Amniotic epithelial cell (primary cell): ENCODE data around the gene F12.
"Not testable (repeated sequence)": the region's sequence is repeated elsewhere in the genome, so short reads cannot be mapped to it uniquely, and the experiment has no call there.

ENCODE experiments used
- DNase-seq: peaks from one replicate; pipeline ENCODE4 v3.0.0-alpha.2; 2010; ENCODE audit warnings: low read depth

Gene F12

DNA sequence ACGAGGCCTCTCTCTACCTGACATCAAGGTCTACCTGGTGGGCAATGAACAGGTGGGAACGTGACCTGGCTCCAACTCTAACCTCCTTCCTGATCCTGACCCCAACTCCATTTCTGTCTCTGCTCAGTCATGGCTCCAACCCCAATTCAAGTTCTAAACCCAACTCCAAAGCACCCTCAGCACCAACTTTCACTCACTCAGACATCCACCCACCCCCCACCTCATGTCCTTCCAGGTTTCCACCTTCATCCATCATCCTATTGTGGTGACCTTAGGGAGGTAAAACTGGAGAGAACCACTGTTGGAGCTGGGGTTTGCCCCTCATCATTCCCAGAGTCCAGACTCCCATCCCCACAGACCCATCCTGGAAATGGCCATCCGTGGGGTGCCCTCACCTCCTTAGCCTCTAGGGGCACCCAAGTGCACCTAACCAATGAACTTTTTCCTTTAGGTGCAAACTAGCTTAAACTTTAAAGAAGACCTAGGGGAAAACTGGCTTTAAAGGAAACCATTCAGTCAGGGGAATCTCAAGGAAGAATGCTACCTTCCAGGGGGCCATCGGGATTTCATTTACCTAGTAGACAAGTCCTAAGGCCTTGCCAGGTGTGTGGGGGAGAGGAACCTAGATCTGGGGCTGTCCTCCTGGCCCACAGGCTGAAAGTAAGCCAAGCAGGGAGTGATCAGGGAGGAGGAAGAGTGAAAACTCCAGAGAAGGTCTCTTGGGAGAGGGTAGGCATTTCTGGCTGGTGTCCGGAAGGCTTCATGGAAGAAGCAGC is 40.3 kb downstream of the F12 start:
- DNase-seq = no peak

DNA sequence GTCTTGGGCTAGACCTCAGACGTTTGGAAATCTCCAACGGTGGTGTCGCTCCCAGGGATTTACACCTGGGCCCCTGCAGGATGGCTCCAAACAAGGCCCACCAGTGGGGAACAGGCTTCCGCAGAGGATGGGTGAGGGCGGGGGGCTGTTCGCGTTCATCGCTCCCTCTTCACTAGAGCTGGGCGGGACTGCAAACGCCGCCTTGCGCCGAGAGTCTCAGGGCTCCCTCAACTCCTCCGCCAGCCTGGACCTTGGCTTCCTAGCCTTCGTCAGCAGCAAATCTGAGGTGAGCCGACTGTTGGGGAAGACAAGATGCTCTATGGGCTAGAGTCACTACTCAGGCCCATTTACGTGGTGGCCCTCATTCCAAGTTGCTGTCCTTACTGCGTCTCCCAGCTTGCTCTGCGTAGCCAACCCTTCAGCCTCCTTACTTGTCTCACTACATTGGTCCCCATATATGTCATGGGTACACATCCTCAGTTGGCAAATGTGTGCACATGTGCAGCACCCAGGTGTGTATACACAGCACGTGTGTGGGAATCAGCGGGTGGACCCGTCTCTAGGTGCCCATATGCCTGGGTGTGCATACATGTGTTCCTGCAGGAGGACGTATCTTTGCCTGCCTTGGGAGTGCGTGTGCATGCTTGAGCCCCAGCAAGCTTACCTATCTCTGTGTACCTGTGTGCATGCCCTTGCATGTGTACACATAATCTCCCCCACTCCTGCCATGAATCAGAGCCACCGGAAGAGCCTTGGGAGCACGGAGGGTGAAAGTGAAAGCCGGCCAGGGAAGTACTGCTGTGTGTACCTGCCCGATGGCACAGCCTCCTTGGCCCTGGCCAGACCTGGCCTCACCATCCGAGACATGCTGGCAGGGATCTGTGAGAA is 41.1 kb downstream of the F12 start:
- no peak for DNase-seq

DNA sequence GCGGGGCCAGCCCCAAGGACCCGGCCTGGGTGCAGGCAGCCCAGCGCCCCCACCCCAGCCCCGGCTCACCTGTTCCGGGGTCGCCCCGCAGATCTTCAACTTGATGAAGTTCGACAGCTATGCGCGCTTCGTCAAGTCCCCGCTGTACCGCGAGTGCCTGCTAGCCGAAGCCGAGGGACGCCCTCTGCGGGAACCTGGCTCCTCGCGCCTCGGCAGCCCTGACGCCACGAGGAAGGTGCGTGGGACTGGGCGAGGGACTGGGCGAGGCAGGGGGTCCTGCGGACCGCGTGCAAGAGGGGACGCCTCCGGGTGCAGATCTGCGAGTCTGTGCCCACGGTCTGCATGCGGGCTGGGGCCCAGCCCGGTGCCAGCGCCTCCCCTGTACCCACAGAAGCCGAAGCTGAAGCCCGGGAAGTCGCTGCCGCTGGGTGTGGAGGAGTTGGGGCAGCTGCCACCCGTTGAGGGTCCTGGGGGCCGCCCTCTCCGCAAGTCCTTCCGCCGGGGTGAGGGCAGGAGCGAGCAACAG is 42.0 kb downstream of the F12 start:
- DNase-seq = no peak

DNA sequence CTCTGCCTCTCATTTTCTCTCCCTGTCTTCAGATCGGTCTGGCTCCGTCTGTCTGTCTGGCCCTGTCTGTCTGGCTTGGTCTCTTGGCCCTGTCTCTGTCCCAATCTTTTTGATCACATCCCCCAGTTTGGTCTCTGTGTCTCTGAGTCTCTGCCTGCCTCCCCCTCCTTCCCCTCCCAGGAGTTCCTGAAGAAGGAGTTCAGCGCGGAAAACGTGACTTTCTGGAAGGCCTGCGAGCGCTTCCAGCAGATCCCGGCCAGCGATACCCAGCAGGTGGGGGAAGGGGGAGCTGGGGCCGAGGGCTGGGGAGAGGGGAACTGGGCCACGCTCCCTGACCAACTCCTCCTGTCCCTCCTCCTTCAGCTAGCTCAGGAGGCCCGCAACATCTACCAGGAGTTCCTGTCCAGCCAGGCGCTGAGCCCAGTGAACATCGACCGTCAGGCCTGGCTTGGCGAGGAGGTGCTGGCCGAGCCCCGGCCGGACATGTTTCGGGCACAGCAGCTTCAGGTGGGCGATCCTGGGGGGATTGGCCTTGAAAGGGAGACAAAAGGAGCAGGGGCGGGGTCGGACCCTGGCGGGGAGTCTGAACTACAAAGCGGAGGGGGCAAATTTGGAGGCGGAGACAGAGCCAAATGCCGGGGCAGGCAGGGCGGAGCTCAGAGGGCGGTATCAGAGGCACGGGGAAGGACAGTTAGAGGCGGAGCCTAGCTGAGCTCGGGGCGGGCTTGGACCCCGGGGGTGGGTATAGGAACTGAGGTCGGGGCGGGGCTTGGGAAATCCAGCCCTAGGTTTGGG is 42.6 kb downstream of the F12 start:
- DNase-seq = peak; percentile 77

DNA sequence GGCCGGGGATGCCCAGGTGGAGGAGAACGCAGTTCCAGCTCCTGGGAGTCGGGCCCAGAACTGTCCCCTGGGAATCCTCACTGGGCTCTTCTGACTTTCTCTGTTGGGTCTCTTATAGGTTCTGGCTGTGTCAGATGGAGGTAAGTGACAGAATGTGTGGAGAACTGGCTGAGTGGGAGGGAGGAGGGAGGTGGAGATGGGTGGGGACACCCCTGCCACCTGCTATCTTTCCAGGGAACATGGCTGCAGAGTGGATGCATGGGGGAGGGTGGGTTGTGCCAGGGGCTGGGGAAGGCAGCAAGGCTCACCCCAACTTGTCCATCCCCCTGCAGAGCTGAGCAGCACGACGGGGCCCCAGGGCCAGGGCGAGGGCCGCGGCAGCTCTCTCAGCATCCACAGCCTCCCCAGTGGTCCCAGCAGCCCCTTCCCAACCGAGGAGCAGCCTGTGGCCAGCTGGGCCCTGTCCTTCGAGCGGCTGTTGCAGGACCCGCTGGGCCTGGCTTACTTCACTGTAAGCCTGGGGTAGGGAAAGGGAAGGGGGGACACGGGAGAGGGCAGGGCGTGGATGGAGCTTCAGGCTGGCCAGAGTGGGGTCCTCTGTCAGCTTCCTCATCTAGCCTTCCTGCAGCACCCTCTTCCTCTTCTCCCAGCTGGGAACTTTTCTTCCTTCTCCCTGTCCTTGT is 43.4 kb downstream of the F12 start:
- no peak for DNase-seq

DNA sequence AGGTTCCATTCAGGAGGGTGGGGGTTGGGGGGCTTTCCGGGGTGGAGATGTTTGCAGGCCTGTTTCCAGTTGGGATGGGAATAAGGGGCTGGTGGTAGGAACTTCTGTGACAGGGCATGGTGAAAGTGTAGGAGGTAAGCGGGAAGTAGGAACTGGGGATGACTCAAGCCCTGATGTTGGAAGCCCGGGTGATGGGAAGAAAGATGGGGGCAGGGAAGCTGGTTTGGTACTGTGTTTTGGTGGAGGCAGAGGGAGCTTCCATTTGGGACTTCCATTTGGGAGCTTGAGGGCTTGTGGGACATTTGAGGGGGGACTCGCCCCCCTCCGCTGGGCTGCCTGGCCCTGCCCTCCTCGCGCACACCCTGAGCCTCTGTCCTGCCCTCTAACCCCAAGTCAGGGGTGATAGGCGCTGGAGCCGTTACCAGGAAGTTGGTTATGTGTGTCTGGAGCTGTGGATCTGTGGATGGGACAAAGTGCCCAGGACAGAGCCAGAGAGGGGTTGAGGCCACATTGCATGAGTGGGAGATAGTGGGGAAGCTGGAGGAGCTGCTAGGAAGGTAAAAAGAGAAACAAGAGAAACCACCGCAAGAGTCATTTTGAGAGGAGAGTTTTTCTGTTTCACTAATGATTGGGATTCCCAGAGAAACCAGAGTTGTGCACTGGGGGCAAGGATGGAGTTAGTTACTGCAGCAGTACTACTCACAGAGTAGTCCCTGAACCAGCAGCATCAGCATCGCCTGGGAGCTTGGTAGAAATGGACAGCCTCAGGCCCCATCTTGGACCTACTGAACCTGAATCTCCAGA is 45.0 kb downstream of the F12 start:
- peak; percentile 40 for DNase-seq

DNA sequence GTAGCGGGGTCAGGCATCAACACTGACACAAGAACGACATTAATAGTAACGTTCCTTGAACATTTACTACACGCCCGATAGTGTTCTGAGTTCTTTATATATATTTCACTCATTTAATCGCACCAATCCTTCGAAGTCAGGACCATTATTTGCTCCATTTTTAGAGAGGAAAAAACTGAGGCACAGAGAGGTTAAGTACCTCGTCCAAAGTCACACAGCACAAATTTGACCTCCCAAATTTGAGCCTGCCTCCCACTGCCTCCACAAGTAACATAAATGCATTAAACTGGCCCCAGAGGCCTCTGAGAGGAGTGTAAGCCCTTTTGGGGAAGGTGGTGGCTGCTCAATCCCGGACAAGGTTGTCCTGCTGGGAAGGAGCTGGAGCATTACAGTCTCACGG is 45.8 kb downstream of the F12 start:
- DNase-seq = no peak

DNA sequence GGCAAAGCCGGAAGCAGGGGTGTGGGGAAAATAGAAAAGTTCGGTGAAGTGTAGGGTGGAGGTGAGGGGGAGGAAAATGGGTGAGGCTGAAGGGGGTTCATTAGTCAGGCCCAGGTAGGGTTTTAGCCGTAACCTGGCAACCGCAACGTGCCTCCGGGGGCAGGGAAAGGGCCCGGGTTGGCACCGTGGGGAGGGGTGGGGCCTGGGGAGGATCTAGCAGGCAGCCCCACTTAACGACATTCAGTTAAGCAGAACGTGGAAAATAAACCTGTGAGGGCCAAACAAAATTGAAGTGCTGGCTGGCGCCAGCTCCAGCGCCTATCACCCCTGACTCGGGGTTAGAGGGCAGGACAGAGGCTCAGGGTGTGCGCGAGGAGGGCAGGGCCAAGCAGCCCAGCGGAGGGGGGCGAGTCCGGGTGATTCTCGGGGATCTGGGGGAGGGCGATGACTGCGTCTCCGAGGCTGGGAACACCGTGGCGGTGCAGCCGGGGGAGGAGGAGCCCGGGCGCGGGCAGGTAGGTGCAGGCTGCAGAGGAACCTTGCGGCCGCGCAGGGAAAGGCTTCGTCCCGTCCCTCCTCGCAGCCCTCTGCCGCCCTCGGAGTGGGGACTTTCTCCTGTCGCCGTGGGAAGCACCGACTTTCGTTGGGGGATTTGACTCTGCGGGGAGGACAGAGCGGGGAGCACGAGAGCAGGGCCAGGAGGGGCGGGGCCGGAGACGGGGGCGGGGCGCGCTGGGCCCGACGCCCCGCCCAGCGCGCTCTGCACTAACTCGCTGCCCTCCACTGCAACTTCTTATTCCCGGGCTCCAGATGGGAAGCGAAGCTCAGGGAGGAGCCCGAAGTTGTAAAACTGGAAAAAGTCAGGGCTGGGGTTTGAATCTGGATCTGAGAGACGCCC is 46.5 kb downstream of the F12 start:
- no peak for DNase-seq

DNA sequence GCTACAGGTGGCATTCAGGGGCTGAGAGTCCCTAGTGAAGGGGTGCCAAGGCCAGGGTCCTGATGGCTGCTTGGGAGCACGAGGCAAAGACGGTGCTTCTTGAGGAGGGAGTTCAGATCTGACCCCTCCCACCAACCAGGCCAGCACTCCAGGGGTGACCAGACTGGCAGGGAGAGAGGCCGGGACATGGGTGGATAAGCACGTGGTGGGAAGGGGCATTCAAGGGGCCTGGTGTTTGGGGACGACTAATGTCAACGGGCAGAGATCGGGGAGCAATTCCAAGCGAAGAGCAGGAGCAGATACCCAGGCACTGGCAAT is 47.1 kb downstream of the F12 start:
- DNase-seq = no peak

DNA sequence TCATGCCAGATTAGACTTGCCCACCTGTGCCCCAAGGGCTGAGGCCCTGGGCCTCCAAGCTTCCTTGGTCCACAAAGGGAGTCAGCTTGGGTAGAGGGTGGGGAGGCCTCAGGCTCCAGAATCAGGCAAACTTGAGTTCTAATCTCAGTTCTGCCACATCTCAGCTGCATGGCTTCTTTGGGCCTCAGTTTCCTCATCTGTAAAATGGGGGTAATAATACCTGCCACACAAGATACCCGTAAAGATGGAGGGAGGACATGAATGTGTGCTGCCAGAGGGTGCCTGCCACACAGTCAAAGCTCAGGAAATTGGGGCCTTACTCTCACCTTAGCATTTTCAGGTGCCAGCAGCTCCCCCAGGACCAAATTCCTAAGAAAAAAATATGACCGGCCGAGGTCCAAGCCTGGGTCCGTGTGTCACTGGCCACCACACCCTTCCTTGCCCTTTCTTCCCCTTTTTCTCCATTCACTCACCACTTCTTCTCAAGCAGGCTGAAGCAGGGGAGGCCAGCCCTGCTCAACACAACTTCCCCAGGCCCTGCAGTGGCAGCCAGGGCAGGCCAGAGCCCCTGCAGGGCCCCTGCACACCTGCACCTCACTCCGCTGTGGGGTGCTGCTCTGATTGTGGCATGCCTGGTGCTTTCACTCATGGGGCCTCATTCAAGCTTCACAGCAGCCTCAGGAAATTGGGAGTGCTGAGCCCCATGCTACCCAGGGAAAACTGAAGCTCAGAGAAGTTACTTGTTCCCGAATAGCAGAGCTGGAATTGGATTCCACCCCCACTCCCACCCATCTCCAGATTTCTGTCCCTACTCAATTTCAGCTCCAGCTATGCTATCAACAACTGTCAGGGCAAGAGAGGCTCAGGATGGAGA is 47.7 kb downstream of the F12 start:
- DNase-seq = no peak

DNA sequence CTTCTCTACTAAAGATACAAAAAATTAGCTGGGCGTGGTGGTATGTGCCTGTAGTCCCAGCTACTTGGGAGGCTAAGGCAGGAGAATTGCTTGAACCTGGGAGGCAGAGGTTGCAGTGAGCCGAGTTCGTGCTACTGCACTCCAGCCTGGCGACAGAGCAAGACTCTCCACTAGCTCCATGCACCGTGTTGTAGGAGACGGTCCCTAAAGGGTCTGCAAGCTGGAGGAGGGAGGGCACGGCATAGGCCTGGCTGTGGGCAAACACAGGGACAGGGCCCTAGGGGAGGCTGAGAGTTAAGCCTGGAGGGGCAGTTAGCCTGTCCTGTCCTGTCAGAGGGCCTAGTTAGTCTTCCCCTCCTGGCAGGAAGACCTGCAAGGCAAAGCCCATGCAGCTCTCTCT is 48.6 kb downstream of the F12 start:
- DNase-seq = not testable (repeated sequence)

DNA sequence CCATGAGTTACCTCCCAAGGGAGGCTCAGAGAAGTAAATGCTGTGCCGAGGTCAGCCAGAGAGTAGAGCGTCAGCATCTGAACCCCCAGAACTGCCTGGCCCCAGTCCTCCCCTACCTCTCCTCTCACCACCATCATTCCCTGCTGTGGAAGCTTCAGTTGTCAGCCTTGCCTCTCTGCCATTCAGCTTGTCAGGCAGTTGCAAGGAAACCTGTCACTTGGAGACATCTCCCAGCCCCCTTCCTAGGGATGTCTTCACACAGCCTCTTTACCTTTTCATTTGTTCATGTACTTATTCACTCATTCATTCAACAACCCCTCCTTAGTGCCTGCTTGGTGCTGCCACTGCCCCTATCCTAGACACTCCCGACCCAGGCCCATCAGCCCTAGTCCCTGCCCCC is 49.5 kb downstream of the F12 start:
- DNase-seq = no peak

DNA sequence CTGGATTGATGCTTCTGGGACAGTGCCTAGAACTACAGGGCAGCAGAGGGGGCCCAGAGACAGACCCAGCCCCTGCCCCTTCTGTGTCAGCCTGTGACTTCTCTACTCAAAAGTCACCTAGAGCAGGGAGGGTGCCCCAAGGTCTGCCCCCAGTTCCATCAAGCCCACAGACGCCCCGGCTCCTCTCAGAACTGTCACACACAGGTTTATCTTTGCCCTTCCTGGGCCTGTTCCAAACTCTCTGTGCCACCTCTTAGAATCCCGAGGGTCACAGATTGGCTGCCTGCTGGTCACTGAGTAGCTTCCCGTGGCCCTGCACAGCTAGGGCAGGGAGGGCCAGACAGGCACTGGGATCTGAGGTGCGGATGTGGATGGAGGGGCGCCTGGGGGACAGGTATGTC is 49.9 kb downstream of the F12 start:
- no peak for DNase-seq

DNA sequence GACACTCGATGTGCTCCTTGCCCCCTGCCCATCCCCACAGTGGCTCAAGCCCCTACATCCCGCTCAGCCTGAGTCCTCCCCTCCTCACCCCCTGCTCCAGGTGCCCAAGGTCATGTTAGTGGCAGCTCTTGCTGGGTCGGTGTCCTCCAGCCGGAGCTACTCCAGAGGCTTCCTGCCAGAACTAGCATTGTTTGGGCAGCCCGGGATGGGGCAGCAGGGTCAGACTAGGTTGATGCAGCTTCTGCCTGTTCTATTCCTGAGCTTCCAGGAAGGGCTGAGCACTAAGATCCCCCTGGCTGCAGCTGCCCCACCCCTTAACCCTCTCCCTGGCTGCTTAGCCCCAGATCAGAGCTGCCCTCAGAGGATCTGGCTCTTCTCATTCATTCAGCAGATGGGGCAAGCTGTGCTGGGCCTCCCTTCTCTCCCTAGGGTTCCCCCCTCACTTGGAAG is 51.0 kb downstream of the F12 start:
- no peak for DNase-seq

DNA sequence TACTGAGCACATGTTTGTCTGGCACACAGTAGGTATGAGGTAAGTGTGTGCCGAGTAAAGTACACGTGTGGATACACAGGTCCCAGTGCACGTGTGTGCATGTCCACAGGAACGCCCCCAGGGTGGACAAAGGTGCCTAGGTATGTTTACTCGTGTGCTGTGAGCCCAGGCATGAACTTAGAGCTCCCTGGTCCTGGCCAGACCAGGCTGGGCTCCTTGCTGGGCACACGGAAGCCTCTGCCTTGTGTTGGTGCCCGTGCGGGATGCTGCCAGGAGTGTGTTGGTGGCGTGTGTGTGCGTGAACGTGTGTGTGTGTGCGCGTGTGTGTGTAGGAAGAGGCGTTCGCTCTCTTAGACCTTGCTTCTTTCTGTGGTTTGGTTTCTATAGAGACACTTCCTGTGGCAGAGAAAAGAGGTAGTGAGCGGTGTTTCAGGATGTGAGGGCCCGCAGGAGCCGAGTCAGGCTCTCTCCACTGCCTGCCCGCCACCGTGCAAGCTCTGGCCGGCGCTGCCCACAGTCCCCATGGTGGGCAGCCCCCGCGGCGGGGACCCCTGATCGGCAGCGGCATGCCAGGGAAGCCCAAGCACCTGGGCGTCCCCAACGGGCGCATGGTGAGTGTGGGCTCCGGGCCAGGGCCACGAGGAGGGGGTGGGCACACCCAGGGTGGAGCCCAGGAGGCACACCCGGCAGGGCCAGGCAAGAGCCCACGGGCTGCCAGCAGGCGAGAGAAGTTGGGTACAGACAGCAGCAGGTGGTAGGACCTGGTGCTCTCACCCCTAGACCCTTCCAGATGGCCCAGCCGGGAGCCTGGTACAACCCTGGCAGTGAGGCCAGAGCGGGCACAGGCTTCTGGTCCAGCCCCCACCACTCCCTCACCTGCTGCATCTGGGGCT is 51.7 kb downstream of the F12 start, which contains the start of gene RGS14:
Gene RGS14, plus strand, starts transcription at position 466 of the 893 bp plus-strand sequence. Its CDS starts 101 bp downstream, at position 567.
- DNase-seq = peak; percentile 56

DNA sequence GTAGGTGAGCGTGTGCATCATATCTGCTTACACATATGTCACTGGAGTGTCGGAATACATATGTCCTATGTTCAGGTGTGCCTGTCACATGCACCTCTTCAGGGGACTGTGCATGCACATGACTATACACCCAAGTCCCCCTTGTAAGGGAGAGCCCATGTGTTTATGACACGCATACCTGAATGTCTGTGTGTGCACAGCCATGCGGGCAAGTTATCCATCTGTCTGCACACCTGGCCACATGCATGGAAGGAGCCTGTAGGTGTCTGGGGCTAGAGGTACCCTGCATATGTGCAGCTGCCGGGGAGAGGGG is 52.3 kb downstream of the F12 start:
- DNase-seq = no peak

DNA sequence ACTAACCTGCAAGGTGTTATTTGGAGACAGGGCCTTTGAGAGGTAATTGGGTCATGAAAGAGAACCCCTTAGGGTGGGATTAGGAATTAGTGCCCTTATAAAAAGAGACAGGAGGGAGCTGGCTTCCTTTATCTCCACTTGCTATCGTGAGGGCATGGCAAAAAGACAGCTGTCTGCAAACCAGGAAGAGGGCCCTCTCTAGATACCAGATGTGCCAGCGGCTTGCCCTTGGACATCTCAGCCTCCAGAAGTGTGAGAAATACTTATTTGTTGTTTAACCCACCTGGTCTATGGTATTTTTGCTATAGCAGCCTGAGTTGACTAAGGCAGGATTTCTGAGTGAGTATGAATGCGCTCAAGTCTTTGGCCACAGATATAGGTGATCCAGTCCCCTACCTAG is 52.6 kb downstream of the F12 start:
- no peak for DNase-seq

DNA sequence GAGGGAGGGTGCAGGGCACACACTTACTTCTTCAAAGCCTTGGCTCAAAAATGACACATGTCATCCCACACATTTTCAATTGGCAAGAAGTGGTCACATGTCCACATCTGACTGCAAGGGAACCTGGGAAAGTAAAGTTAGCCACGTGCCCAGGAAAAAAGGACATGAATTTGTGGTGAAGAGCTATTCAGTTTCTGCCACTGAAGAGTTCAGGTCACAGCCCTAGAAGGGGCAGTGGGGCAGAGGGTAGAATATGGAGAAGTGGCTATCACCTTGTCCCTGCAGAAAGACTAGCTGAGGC is 53.5 kb downstream of the F12 start:
- DNase-seq = no peak
